Epithelial cell of proximal tubule (primary cell): Measurements from ENCODE around the gene ZNF280A. TPM values are rescaled to one million over a fixed set of nuclear protein-coding genes. Genes with fewer than 3 reads are reported as not detected.

Experiments used
- DNase-seq: peaks from one replicate; pipeline ENCODE4 v3.0.0-alpha.2; 2011; ENCODE audit warnings: low read depth
- H3K4me3 ChIP-seq: 2 replicates; pipeline ENCODE4 v1.5.1; 2011; ENCODE audit warnings: low read depth, mild to moderate bottlenecking, low read length
- CTCF ChIP-seq: conservative IDR thresholded peaks from 2 replicates; pipeline ENCODE4 v1.5.1; 2012; ENCODE audit warnings: low read depth, mild to moderate bottlenecking, low read length
- total RNA-seq: library from RNA; depleted of rRNA; stranded (reverse); fragments of >200 nt; gene quantifications from 2 replicates; pipeline ENCODE4 v1.2.3, GENCODE V29; 2015

Gene ZNF280A
- total RNA-seq, 1 donor from 2014 or later, result not detected

GRCh38 chr22:22552630-22553029 lies 32.6 kb upstream of the ZNF280A start:
- peak; percentile 15 for TF ChIP-seq CTCF
- no peak overlapping the region for H3K4me3 ChIP-seq
- DNase-seq, result no peak

GRCh38 chr22:22550789-22551434 lies 30.8 kb upstream of the ZNF280A start:
- no peak for DNase-seq
- H3K4me3 ChIP-seq, result no peak overlapping the region
- no peak for TF ChIP-seq CTCF

- no peak for TF ChIP-seq CTCF
- DNase-seq, result no peak
- no peak overlapping the region for H3K4me3 ChIP-seq
Measured at GRCh38 chr22:22548910-22549309, 28.8 kb upstream of the ZNF280A start.

- no peak for TF ChIP-seq CTCF
- no peak overlapping the region for H3K4me3 ChIP-seq
- no peak for DNase-seq
Measured at GRCh38 chr22:22548317-22548716, 28.2 kb upstream of the ZNF280A start.

GRCh38 chr22:22547692-22548300 lies 27.7 kb upstream of the ZNF280A start:
- no peak for TF ChIP-seq CTCF

GRCh38 chr22:22547226-22547625 lies 27.2 kb upstream of the ZNF280A start:
- no peak for DNase-seq
- no peak overlapping the region for H3K4me3 ChIP-seq
- TF ChIP-seq CTCF, result no peak

More at GRCh38 chr22:22547692-22548300, 27.7 kb upstream of the ZNF280A start:
- no peak for DNase-seq
- H3K4me3 ChIP-seq, result no peak overlapping the region

GRCh38 chr22:22546490-22546889 lies 26.4 kb upstream of the ZNF280A start:
- DNase-seq, result no peak
- H3K4me3 ChIP-seq, result no peak overlapping the region
- no peak for TF ChIP-seq CTCF
